Breast epithelium (tissue), 4 donors: ENCODE measurements around the gene MFAP2. TPM values are rescaled to one million over a fixed set of nuclear protein-coding genes. Genes with fewer than 3 reads are reported as not detected.

Experiments used
- DNase-seq, 2 donors: peaks; one replicate each; pipeline ENCODE4 v3.0.0-alpha.2; 2019; ENCODE audit warnings: low spot score in 2 of 2
- H3K27ac ChIP-seq, 2 donors: fragments of 200-600 bp; sonication (generic) in 1 of 2; one replicate each; pipeline ENCODE4 v1.5.1; 2016 to 2019; ENCODE audit warnings: mild to moderate bottlenecking in 1 of 2
- H3K27me3 ChIP-seq, 2 donors: fragments of 200-600 bp; sonication (generic) in 1 of 2; one replicate each; pipeline versions ENCODE4 v1.5.1 to v1.6.0; 2017 to 2019; ENCODE audit warnings: control low read depth in 1 of 2, mild to moderate bottlenecking in 1 of 2
- H3K36me3 ChIP-seq: fragments of 200-600 bp; one replicate; pipeline ENCODE4 v1.5.1; 2019
- H3K4me1 ChIP-seq, 2 donors: fragments of 200-600 bp; sonication (generic); one replicate each; pipeline ENCODE4 v1.5.1; 2016 to 2019; ENCODE audit warnings: control low read depth in 1 of 2
- H3K4me3 ChIP-seq, 3 donors: fragments of 200-600 bp; sonication (generic); 1 replicate in 2 of 3; 2 replicates in 1 of 3; pipeline ENCODE4 v1.5.1; 2016 to 2019; ENCODE audit warnings: mild to moderate bottlenecking in 3 of 3, moderate library complexity in 2 of 3
- H3K9me3 ChIP-seq, 2 donors: fragments of 200-600 bp; sonication (generic) in 1 of 2; one replicate each; pipeline ENCODE4 v1.5.1; 2016 to 2019; ENCODE audit warnings: control low read depth in 1 of 2
- POLR2A ChIP-seq: fragments of 450-650 bp; IDR thresholded peaks from one replicate; pipeline ENCODE4 v1.6.1; 2016; ENCODE audit warnings: antibody characterized with exemption, mild to moderate bottlenecking, moderate library complexity
- POLR2AphosphoS5 ChIP-seq, 3 donors: sonication (generic); formaldehyde crosslinking; IDR thresholded peaks; one replicate each; pipeline ENCODE4 v1.6.1; 2017; ENCODE audit warnings: antibody characterized with exemption in 3 of 3
- intact Hi-C: fragments of 100-400 bp; cut with DNase I; formaldehyde crosslinking; loops from one replicate; pipeline ENCODE4 v1.15.1; 2023; ENCODE audit warnings: low total_unique reads
- total RNA-seq, 3 donors: library from RNA; depleted of rRNA; stranded (reverse); fragments of >200 nt; gene quantifications; one replicate each; pipeline ENCODE4 v1.1.0, GENCODE V29; 2016
- TF ChIP-seq, protein P1 (sequence below), 3 donors: fragments of 450-650 bp; IDR thresholded peaks; one replicate each; pipeline ENCODE4 v1.5.1; 2016 to 2017; ENCODE audit warnings: antibody characterized with exemption in 3 of 3, mild to moderate bottlenecking in 3 of 3, moderate library complexity in 3 of 3

The MFAP2 gene
- total RNA-seq, 3 donors from 2014 or later, result 4.5 to 40.2 (median 10.8) TPM

DNA sequence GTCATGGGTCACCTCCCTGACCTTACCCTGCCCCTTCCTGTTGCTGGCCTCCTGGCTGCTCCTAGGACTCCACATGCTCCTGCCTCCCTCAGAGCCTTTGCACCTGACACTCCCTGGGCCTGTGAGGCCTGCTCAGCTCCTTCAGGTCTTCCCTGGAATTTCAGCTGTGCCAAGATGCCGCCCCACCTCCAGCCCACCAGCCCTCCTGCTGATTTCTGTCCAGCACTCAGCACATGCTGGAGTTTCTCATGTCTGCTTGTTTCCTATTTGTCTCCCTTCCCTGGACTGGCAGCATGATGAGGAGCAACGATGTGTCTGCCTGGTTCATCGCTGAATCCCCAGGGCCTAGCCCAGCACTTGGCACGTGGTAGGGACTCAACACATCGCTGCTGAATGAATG is 3.0 kb downstream of the MFAP2 start:
- H3K27ac ChIP-seq, result no peak overlapping the region
- peaks cover 5 to 11% of the 10 kb centered on the region in 2 donors for H3K4me1 ChIP-seq

DNA sequence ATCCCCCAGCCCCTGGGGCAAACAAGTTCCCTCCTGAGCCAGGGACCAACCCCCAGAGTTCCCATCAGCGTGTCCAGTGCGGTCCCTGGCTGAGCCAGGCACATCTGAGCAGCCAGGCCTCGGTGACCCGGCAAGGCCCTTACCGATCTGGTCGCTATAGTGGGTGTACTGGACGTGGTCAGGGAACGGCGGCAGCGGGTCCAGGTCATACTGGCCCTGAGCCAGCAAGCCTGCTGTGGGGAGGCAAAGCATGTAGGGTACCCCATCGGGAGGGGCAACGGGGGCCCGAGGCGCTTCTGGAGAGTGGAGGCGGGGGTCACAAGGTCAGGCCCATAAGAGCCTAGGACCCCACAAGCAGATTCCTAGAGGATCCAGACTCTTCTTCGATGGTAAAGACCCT is 3.5 kb downstream of the MFAP2 start:
- DNase-seq, result no peak
- Histone ChIP-seq H3K27ac (peak overlapping the region in 1 of 2 donors; percentile 38), H3K27me3 (no peaks in the 10 kb centered on the region), H3K36me3 (no peaks in the 10 kb centered on the region), H3K4me3 (no peak overlapping the region), H3K4me1 (peaks cover 5 to 11% of the 10 kb centered on the region in 2 donors), H3K9me3 (no peaks in the 10 kb centered on the region)
- TF ChIP-seq POLR2A (no peak), POLR2AphosphoS5 (IDR thresholded peaks at IDR 0.05) (no peak)
- TF ChIP-seq, protein P1, sequence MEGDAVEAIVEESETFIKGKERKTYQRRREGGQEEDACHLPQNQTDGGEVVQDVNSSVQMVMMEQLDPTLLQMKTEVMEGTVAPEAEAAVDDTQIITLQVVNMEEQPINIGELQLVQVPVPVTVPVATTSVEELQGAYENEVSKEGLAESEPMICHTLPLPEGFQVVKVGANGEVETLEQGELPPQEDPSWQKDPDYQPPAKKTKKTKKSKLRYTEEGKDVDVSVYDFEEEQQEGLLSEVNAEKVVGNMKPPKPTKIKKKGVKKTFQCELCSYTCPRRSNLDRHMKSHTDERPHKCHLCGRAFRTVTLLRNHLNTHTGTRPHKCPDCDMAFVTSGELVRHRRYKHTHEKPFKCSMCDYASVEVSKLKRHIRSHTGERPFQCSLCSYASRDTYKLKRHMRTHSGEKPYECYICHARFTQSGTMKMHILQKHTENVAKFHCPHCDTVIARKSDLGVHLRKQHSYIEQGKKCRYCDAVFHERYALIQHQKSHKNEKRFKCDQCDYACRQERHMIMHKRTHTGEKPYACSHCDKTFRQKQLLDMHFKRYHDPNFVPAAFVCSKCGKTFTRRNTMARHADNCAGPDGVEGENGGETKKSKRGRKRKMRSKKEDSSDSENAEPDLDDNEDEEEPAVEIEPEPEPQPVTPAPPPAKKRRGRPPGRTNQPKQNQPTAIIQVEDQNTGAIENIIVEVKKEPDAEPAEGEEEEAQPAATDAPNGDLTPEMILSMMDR (IDR thresholded peaks at IDR 0.05), result no peak
- intact Hi-C loops, result no loop called here

More for the DNA sequence above, 3.0 kb downstream of the MFAP2 start:
- DNase-seq, result no peak
- Histone ChIP-seq H3K27me3 (no peaks in the 10 kb centered on the region), H3K4me3 (no peak overlapping the region), H3K9me3 (no peaks in the 10 kb centered on the region), H3K36me3 (no peaks in the 10 kb centered on the region)
- no peak for TF ChIP-seq POLR2AphosphoS5 (IDR thresholded peaks at IDR 0.05)
- TF ChIP-seq, protein P1 (IDR thresholded peaks at IDR 0.05), result no peak
- no peak for TF ChIP-seq POLR2A
- intact Hi-C loops, result no loop called here

DNA sequence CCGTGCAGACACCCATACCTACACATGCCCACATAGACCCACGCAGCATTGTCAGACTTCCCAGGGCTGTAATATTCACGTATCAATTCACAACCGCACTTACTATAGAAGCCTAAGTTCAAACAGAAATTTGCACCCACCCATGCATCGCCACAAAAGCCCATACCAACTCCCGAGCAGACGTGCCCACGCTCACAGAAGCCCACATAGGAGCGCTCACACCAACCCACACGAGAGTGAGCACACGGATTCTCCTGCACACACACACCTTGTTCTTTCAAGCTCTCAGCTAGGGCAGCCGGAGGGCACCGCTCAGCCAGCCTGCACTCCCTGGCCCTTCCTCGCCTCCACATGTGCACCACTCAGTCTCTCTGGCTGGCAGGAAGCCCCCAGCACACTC is 4.6 kb downstream of the MFAP2 start:
- no peak for DNase-seq
- Histone ChIP-seq H3K36me3 (no peaks in the 10 kb centered on the region), H3K9me3 (no peaks in the 10 kb centered on the region), H3K4me3 (no peak overlapping the region), H3K27me3 (no peaks in the 10 kb centered on the region), H3K4me1 (peaks cover 5 to 11% of the 10 kb centered on the region in 2 donors), H3K27ac (peak overlapping the region in 1 of 2 donors; percentile 38)
- intact Hi-C loops, result no loop called here
- TF ChIP-seq POLR2AphosphoS5 (IDR thresholded peaks at IDR 0.05) (no peak), POLR2A (no peak)
- TF ChIP-seq, protein P1 (IDR thresholded peaks at IDR 0.05), result no peak

DNA sequence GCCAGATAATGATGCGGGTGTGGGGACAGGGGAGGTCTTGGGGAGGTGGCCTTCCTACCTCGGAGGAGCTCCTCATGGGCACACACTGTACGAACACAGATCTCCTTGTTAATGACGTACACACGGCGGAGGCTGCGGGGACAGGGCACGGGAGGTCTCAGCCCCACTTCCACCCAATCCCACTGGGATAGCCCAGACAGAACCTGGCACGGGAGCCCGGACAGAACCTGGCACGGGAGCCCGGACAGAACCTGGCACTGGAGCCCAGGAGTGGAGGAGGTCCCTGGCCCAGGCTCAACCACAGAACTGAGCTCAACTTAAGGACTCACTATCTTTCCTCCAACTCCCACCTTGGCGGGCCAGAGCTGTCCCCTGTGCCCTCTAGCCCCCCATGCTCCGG is 5.2 kb downstream of the MFAP2 start:
- no peaks in the 10 kb centered on the region for H3K9me3 ChIP-seq
- H3K4me1 ChIP-seq, result peaks cover 5 to 11% of the 10 kb centered on the region in 2 donors
- TF ChIP-seq, protein P1 (IDR thresholded peaks at IDR 0.05), result no peak
- TF ChIP-seq POLR2A (no peak), POLR2AphosphoS5 (IDR thresholded peaks at IDR 0.05) (no peak)
- intact Hi-C loops, result no loop called here
- no peak overlapping the region for H3K4me3 ChIP-seq
- H3K36me3 ChIP-seq, result no peaks in the 10 kb centered on the region
- DNase-seq, result no peak
- H3K27ac ChIP-seq, result no peak overlapping the region
- no peaks in the 10 kb centered on the region for H3K27me3 ChIP-seq

DNA sequence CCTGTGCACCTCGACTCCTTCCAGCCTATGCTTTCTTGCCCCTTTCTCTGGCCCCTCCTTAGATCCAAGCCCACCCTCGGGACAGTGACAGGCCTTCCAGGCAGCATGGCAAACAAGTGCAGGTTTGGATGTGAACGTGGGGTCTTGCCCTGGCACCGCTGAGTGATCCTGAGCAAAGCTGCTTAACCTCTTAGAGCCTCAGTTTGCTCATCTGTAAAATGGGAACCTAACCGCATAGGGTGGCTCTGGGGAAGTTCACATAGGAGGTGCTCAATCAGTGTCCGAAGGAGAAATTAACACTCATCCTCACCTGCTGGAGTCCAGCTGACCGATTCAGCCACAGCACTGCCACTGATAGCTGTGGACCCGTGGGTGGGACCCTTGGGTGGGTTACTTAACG is 7.2 kb downstream of the MFAP2 start:
- Histone ChIP-seq H3K36me3 (no peaks in the 10 kb centered on the region), H3K4me1 (peaks cover 0 to 1% of the 10 kb centered on the region in 2 donors), H3K4me3 (no peak overlapping the region), H3K27me3 (no peaks in the 10 kb centered on the region), H3K27ac (no peak overlapping the region), H3K9me3 (no peaks in the 10 kb centered on the region)
- TF ChIP-seq POLR2AphosphoS5 (IDR thresholded peaks at IDR 0.05), result no peak
- TF ChIP-seq, protein P1 (IDR thresholded peaks at IDR 0.05), result no peak
- TF ChIP-seq POLR2A, result no peak
- DNase-seq, result no peak
- intact Hi-C loops, result no loop called here
